Epithelial cell of proximal tubule (primary cell): Measurements from ENCODE around the gene DYNC1I1. TPM values are rescaled to one million over a fixed set of nuclear protein-coding genes. Genes with fewer than 3 reads are reported as not detected.

Experiments
- DNase-seq: peaks from one replicate; pipeline ENCODE4 v3.0.0-alpha.2; 2011; ENCODE audit warnings: low read depth
- H3K4me3 ChIP-seq: 2 replicates; pipeline ENCODE4 v1.5.1; 2011; ENCODE audit warnings: low read depth, mild to moderate bottlenecking, low read length
- CTCF ChIP-seq: conservative IDR thresholded peaks from 2 replicates; pipeline ENCODE4 v1.5.1; 2012; ENCODE audit warnings: low read depth, mild to moderate bottlenecking, low read length
- total RNA-seq: library from RNA; depleted of rRNA; stranded (reverse); fragments of >200 nt; gene quantifications from 2 replicates; pipeline ENCODE4 v1.2.3, GENCODE V29; 2015

The DYNC1I1 gene
- total RNA-seq, 1 donor from 2014 or later: 0.06 TPM

GRCh38 chr7:95817866-95818640 is 45.7 kb downstream of the DYNC1I1 start:
- no peak for TF ChIP-seq CTCF
- DNase-seq: no peak
- H3K4me3 ChIP-seq: no peak overlapping the region

GRCh38 chr7:95820778-95821177 is 48.4 kb downstream of the DYNC1I1 start:
- no peak for DNase-seq
- H3K4me3 ChIP-seq: no peak overlapping the region
- TF ChIP-seq CTCF: no peak

GRCh38 chr7:95822717-95823116 is 50.4 kb downstream of the DYNC1I1 start:
- no peak for DNase-seq
- H3K4me3 ChIP-seq: no peak overlapping the region
- no peak for TF ChIP-seq CTCF

GRCh38 chr7:95824616-95825015 is 52.3 kb downstream of the DYNC1I1 start:
- TF ChIP-seq CTCF: no peak
- DNase-seq: no peak
- H3K4me3 ChIP-seq: no peak overlapping the region

- no peak overlapping the region for H3K4me3 ChIP-seq
- TF ChIP-seq CTCF: no peak
- no peak for DNase-seq
Measured at GRCh38 chr7:95828824-95829790, 56.8 kb downstream of the DYNC1I1 start.

GRCh38 chr7:95840953-95841950 is 68.9 kb downstream of the DYNC1I1 start:
- no peak for DNase-seq
- TF ChIP-seq CTCF: peak; percentile 48
- H3K4me3 ChIP-seq: no peak overlapping the region
